Inflammatory macrophage treated with lipopolysaccharide for 1 hour (primary cell): ENCODE data around the gene WWC2.

Experiments used
- DNase-seq, 2 donors: peaks; one replicate each; pipeline ENCODE4 v3.0.0-alpha.2; 2020 to 2022

WWC2 gene

DNA sequence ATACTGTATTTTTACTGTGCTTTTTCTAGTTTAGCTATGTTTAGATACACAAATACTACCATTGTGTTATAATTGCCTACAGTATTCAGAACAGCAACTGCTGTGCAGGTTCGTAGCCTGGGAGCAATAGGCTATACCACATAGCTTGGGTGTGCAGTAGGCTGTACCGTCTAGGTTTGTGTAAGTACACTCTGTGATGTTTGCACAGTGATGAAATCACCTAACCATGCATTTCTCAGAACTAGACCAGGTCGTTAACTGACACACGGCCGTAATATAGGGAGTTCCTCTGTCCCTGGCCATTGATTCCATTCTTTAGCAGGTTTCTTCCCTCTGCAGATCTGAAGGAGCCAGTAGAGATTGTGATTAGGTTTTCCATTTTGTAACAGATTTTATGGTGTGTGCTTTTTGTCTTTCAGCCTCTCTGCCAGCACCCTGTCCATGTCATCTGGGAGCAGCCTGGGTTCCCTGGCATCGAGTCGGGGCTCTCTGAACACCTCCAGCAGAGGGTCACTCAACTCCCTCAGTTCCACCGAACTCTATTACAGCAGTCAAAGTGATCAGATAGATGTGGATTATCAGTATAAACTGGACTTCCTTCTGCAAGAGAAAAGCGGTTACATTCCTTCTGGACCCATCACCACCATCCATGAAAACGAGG, 161.6 kb downstream of the WWC2 start:
- no peak for DNase-seq

GRCh38 chr4:183261953-183262775, 163.1 kb downstream of the WWC2 start:
- peak; percentile 65 to 92 for DNase-seq

- no peak for DNase-seq
Observed at GRCh38 chr4:183262776-183263100, 163.7 kb downstream of the WWC2 start.

DNA sequence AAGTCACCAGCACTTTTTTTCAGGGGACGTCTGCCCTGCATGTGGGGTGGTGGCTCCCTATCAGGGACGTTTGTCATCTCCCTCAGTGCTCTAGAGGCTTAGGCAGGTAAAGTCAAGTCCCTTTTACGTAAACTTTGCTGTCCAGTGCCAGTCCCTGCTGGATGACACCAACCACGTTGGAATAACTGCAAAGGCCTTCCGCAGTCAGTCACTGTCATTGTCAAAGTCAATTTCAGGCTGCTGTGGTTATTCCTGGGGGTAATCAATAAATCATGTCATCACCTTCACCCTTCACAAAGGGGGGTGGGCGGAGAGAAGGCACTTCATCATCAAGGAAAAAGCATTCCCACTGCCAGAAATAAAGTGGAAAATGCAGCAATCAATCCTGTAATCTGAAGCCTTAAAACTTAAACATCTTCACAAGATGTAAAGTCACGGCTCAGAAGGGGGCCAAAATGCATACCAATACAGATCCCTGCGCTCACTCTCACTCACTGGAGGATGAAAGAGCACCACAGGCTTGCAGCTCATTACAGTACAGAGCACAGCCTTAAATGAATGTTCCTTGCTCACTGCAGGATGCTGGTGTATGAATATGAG, 164.8 kb downstream of the WWC2 start:
- no peak for DNase-seq

DNA sequence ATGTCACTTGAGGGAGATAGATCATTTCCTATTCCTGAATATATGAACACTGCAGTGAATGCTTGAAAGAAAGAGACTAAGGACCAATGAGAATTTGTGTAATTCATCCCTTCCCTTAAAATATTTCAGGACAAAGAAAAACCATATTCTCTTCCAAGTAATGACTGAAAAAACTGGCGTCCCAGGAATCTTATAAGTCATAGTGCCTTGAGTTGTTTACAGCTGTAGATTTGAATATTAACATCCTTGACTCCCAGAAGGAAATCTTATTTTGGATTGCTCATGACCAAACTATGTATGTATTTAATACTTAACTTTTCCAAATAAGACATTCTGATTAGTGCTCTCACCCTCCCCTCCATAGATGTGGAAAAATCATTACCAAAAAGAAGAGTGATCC, 165.6 kb downstream of the WWC2 start:
- DNase-seq = no peak

GRCh38 chr4:183266371-183266770, 167.3 kb downstream of the WWC2 start:
- DNase-seq = no peak

- no peak for DNase-seq
Observed at GRCh38 chr4:183268556-183268955, 169.5 kb downstream of the WWC2 start.

GRCh38 chr4:183272384-183272783, 173.3 kb downstream of the WWC2 start:
- DNase-seq = no peak

GRCh38 chr4:183276106-183276505, 177.0 kb downstream of the WWC2 start:
- no peak for DNase-seq

DNA sequence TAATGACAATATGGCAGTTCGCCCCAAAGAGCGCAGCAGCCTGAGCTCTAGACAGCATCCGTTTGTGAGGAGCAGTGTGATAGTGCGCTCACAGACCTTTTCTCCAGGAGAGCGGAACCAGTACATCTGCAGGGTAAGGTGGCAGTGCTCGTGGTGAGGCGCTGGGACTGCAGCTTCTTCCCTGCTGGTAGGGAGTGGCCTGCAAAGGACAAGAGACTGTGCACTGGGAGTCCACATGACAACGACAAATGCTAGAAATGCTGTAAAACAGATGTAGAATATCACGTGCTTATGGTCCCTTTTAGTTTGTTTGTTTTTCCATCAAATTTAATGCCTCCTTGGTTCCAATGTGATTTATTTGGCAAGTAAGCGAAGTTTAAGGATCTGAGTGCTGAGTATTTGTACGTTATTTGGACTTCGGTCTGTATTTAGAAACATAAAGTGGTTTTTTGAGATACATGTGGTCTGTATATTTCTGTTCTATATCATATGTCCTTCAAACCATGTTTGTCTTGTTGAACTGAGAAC, 185.3 kb downstream of the WWC2 start:
- DNase-seq = no peak

- DNase-seq = no peak
Observed at GRCh38 chr4:183284965-183285364, 185.9 kb downstream of the WWC2 start.

DNA sequence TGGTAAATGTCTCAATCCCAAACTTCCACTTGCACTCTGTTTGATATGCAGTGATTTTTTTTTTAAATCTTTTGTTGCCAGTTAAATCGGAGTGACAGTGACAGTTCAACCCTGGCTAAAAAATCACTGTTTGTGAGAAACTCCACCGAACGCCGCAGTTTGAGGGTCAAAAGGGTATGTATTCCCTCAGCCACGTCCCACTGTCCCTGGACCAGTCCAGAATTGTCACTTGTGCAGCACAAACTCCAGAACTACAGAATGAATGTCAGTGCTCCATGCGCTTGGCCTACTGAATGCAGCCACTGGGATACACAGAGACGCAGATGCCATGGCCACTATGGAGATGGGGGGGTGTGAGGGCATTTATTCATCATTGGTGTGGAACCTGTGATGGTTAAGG, 186.8 kb downstream of the WWC2 start:
- DNase-seq = no peak

DNA sequence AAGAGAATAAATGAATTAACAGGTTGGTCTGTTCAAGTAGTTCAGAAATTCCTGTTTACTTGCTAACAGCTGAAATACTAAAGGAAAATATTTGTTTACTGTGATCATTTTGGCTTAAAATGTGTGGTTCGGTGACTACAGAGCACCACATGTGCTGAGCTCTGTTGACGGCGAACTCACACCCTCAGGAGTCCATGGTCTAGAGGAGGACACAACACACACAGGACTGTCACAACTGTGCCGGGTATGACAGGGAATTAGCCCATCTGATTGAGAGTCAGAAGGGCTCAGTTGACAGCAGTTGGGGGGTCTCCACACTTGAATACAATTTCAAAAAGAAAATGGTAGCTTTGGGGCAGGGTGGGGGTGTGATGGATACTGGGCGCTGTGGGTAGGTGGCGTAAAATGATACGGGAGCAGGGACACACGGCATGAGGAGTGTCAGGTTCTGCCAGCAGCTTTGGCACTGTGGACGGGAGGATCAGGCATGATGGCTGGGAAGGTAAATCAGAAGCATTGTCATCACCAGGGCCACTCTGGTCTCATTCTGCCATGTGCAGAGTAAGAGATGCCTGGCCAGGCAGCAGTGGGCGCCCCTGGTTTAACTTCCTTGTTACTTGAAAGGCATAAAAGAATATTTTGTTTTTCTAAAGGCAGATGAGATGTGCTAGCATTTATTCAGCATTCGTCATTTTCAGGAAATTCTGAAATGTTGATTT, 187.7 kb downstream of the WWC2 start:
- DNase-seq = no peak

DNA sequence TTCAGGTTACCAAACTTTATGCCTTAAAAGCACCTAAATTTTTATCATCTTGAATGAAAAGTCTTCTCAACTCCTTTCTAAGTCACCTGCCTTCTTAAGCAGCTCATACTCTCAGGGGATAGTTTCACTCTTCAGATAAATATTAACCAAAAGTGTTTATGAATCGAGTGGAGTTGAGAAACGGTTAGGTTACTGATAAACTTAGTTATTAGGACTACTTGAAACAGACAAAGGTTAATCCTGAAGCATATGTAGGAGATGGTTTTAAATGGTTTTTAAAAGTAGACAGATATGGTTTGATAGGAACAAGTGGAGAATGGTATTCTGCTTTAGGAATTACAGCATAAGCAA, 188.2 kb downstream of the WWC2 start:
- DNase-seq = no peak

DNA sequence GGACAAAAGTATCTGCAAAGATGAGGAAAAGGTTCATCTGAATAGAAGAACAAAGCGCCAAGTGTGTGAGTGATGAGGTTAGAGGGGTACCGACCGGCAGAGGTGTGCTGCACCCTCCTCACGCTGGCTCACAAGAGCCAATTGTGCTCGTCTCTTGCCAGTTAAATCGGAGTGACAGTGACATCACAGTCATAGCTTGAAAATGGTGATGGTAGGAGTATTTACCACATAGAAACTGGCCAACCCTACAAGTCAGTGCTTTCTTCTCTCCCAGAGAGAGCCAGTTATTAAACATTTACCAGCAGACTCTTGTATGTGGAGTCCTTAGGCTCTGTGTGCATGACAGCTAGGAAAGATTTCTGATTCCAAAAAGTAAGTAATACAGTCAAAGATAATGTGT, 188.6 kb downstream of the WWC2 start:
- DNase-seq = no peak

- DNase-seq = no peak
Observed at GRCh38 chr4:183288955-183289354, 189.9 kb downstream of the WWC2 start.

- peak in 1 of 2 donors; percentile 6 for DNase-seq
Observed at GRCh38 chr4:183289688-183290087, 190.6 kb downstream of the WWC2 start.

DNA sequence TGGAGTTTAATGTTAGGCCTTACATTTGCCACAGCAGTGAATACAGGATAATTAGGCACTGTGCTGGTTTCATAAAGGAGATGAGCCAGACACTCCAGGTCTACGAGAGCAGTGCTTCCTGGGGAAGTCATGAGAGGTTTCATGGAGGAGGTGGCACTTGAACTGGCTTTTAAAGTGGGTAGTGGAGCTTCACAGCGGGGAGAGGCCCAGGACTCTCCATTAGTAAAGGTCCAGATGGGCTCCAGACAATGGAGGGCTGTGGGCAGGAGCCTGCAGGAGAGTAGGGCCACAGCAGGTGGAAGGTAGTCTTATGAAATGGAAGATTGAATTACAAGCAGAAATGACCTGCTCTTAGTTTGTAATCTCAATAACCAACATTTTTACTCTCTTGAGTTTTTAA, 192.0 kb downstream of the WWC2 start:
- DNase-seq = no peak

GRCh38 chr4:183295711-183296110, 196.7 kb downstream of the WWC2 start:
- DNase-seq = no peak

DNA sequence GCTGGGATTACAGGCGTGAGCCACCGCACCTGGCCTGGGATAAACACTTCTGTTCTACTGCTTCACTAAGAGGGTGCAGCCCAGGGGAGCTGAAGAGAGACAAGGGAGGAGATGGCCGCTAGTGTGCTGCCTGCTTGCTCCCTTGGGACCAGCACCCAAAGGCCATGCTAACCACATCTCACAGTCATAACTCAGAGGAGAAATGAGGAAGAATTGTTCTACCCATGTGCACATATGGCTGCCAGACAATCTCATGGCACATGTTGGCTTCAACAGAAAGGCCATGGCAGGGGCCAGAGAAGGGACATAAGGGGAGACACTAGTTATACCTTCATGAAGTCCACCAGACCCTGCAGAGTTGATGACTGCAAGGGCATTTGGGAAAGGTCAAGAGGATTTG, 198.6 kb downstream of the WWC2 start:
- no peak for DNase-seq

GRCh38 chr4:183299464-183299863, 200.4 kb downstream of the WWC2 start:
- DNase-seq = no peak

GRCh38 chr4:183300070-183300469, 201.0 kb downstream of the WWC2 start:
- DNase-seq = no peak

GRCh38 chr4:183300655-183301054, 201.6 kb downstream of the WWC2 start:
- DNase-seq = no peak

GRCh38 chr4:183303301-183303700, 204.2 kb downstream of the WWC2 start:
- DNase-seq = peak; percentile 53 to 60
